BLaER1 treated with 17β-estradiol and CSF1 and Interleukin-3, amounts not matched to agents 10 nM and 100 nM (cell line): ENCODE data around the gene OR10H3.

Source experiments
- H3K27ac ChIP-seq, 11 experiments: shearing (Covaris generic); formaldehyde crosslinking; 2 replicates each; pipeline ENCODE4 v1.8.1; 2022
- H3K27me3 ChIP-seq, 11 experiments: shearing (Covaris generic); formaldehyde crosslinking; 2 replicates each; pipeline ENCODE4 v1.8.1; 2022
- H3K36me3 ChIP-seq, 11 experiments: shearing (Covaris generic); formaldehyde crosslinking; 2 replicates each; pipeline ENCODE4 v1.8.1; 2022
- H3K4me1 ChIP-seq, 10 experiments: shearing (Covaris generic); formaldehyde crosslinking; 2 replicates each; pipeline ENCODE4 v1.8.1; 2022
- H3K4me2 ChIP-seq, 11 experiments: shearing (Covaris generic); formaldehyde crosslinking; 2 replicates each; pipeline ENCODE4 v1.8.1; 2022
- H3K4me3 ChIP-seq, 10 experiments: shearing (Covaris generic); formaldehyde crosslinking; 2 replicates each; pipeline ENCODE4 v1.8.1; 2022
- H3K9ac ChIP-seq, 11 experiments: shearing (Covaris generic); formaldehyde crosslinking; 2 replicates each; pipeline ENCODE4 v1.8.1; 2022
- H3K9me3 ChIP-seq, 11 experiments: shearing (Covaris generic); formaldehyde crosslinking; replicated peaks in 1 of 11; 2 replicates each; pipeline ENCODE4 v1.8.1; 2022
- H4K20me1 ChIP-seq, 11 experiments: shearing (Covaris generic); formaldehyde crosslinking; 2 replicates each; pipeline ENCODE4 v1.8.1; 2022
- Cebpa-rat ChIP-seq, 11 experiments: shearing (Covaris generic); IDR thresholded peaks; 2 replicates each; pipeline ENCODE4 v1.8.1; 2022

Gene OR10H3

GRCh38 chr19:15787611-15788155, 49.9 kb downstream of the OR10H3 start, which contains the start of gene OR10H5:
OR10H5 (plus strand) TSS chr19:15787661; CDS start chr19:15794049, 6,388 bp downstream.
- Histone ChIP-seq H4K20me1 (no peaks in the 10 kb centered on the region), H3K36me3 (no peaks in the 10 kb centered on the region), H3K4me3 (no peak within 1 kb of the TSS), H3K9ac (no peak within 1 kb of the TSS), H3K27me3 (no peaks in the 10 kb centered on the region), H3K9me3 (no peaks in the 10 kb centered on the region), H3K27ac (no peak within 1 kb of the TSS), H3K4me1 (peaks cover 4 to 6% (median 5%) of the 10 kb centered on the region in 10 experiments; a peak in 18 of 20 replicates), H3K4me2 (no peak within 1 kb of the TSS)
- TF ChIP-seq Cebpa-rat (IDR thresholded peaks at IDR 0.05), result no peak

DNA sequence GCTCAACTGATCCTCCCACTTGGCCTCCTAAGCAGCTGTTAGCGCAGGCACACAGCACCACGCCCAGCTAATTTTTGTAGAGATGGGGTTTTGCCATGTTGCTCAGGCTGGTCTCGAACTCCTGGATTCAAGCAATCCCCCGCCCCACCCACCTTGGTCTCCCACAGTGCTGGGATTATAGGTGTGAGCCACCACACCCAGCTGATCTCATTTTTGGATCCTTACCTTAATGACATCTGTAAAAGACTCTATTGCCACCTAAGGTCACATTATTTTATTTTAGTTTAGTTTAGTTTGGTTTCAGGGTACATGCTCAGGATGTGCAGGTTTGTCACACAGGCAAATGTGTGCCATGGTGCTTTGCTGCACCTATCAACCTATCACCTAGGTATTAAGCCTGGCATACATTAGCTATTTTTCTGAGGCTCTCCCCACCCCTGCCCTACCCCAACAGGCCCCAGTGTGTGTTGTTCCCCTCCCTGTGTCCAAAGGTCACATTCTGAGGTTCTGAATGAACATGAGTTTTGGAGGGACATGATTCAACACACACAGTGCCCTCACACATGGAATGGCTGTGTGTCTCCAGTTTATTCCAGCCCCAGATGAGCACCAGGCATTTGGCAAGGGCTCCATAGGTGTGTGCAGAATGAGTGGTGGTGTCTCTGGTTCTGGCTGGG, 50.9 kb downstream of the OR10H3 start:
- Histone ChIP-seq H3K9ac (no peak overlapping the region), H4K20me1 (no peaks in the 10 kb centered on the region), H3K9me3 (no peaks in the 10 kb centered on the region), H3K27me3 (no peaks in the 10 kb centered on the region), H3K4me2 (no peak overlapping the region), H3K4me3 (no peak overlapping the region), H3K36me3 (no peaks in the 10 kb centered on the region), H3K27ac (no peak overlapping the region), H3K4me1 (no peaks in the 10 kb centered on the region)
- no peak for TF ChIP-seq Cebpa-rat (IDR thresholded peaks at IDR 0.05)

GRCh38 chr19:15790096-15790495, 52.3 kb downstream of the OR10H3 start:
- no peak overlapping the region for H3K9ac ChIP-seq
- no peaks in the 10 kb centered on the region for H3K36me3 ChIP-seq
- H3K4me1 ChIP-seq, result no peaks in the 10 kb centered on the region
- no peaks in the 10 kb centered on the region for H4K20me1 ChIP-seq
- H3K27me3 ChIP-seq, result no peaks in the 10 kb centered on the region
- no peak overlapping the region for H3K4me2 ChIP-seq
- H3K9me3 ChIP-seq, result no peaks in the 10 kb centered on the region
- no peak overlapping the region for H3K4me3 ChIP-seq
- no peak for TF ChIP-seq Cebpa-rat (IDR thresholded peaks at IDR 0.05)
- no peak overlapping the region for H3K27ac ChIP-seq
